Suppressor macrophage treated with lipopolysaccharide for 1 hour (primary cell): ENCODE data around the gene FBXL19.

ENCODE experiments used
- DNase-seq, 3 donors: peaks; one replicate each; pipeline ENCODE4 v3.0.0-alpha.2; 2020 to 2022

Gene FBXL19

GRCh38 chr16:30967795-30968194, 44.4 kb downstream of the FBXL19 start:
- DNase-seq: no peak

GRCh38 chr16:30969246-30969842, 46.0 kb downstream of the FBXL19 start:
- no peak for DNase-seq

GRCh38 chr16:30971298-30971697, 47.9 kb downstream of the FBXL19 start:
- DNase-seq: no peak

GRCh38 chr16:30972872-30973271, 49.5 kb downstream of the FBXL19 start:
- DNase-seq: no peak

- no peak for DNase-seq
Observed at GRCh38 chr16:30974348-30974747, 51.0 kb downstream of the FBXL19 start.

GRCh38 chr16:30976486-30976885, 53.1 kb downstream of the FBXL19 start:
- DNase-seq: no peak

GRCh38 chr16:30977502-30977901, 54.1 kb downstream of the FBXL19 start:
- DNase-seq: peak in 1 of 3 donors; percentile 45

- no peak for DNase-seq
Observed at GRCh38 chr16:30979170-30980022, 56.0 kb downstream of the FBXL19 start.

GRCh38 chr16:30980023-30980371, 56.6 kb downstream of the FBXL19 start:
- no peak for DNase-seq

GRCh38 chr16:30980434-30980833, 57.1 kb downstream of the FBXL19 start:
- DNase-seq: no peak

GRCh38 chr16:30980959-30981358, 57.6 kb downstream of the FBXL19 start:
- no peak for DNase-seq

- no peak for DNase-seq
Observed at GRCh38 chr16:30982548-30983288, 59.3 kb downstream of the FBXL19 start.

GRCh38 chr16:30983289-30983889, 60.0 kb downstream of the FBXL19 start:
- DNase-seq: no peak

- no peak for DNase-seq
Observed at GRCh38 chr16:30983898-30984610, 60.7 kb downstream of the FBXL19 start.

GRCh38 chr16:30984669-30985400, 61.5 kb downstream of the FBXL19 start, which contains the start of gene HSD3B7:
Gene HSD3B7 (plus strand): TSS chr16:30985207. CDS start chr16:30985659, 452 bp downstream.
- peak; percentile 83 to 96 (median 92) for DNase-seq

GRCh38 chr16:30985401-30986128, 62.2 kb downstream of the FBXL19 start:
- DNase-seq: no peak

GRCh38 chr16:30986129-30986991, 63.0 kb downstream of the FBXL19 start:
- no peak for DNase-seq

- no peak for DNase-seq
Observed at GRCh38 chr16:30987581-30988190, 64.3 kb downstream of the FBXL19 start.

GRCh38 chr16:30989469-30990047, 66.2 kb downstream of the FBXL19 start:
- no peak for DNase-seq
